ENCODE results near the gene MAGI2.

MAGI2 gene

GRCh38 chr7:78924581-78924980 is 528.9 kb downstream of the MAGI2 start:
- DNase-seq (ENCODE audit: low read depth, low spot score): peak; percentile 3

GRCh38 chr7:78912781-78913180 is 540.7 kb downstream of the MAGI2 start:
- DNase-seq (ENCODE audit: low read depth, low spot score): no peak

GRCh38 chr7:78906735-78907134 is 546.7 kb downstream of the MAGI2 start:
- DNase-seq (ENCODE audit: low read depth, low spot score): no peak

DNA sequence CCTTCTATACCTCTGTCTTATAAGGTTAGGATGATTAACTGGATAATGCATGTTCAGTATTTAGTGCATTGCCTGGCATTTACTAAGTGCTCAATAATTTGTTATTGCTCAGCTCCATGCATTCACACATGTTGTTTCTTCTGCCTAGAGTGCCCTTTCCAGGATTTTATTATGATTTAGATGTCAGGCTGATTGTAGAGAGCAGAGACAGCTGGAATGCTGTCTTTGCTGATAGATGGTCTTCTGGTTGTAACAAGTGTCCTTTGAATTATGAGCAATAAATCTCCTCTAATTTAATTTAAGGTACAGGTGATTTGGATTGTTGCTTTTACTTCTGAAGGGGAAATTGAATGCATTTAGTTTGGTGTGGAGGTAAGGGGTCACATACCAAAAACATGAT is 548.0 kb downstream of the MAGI2 start:
- no peak for DNase-seq (ENCODE audit: low read depth, low spot score)

DNA sequence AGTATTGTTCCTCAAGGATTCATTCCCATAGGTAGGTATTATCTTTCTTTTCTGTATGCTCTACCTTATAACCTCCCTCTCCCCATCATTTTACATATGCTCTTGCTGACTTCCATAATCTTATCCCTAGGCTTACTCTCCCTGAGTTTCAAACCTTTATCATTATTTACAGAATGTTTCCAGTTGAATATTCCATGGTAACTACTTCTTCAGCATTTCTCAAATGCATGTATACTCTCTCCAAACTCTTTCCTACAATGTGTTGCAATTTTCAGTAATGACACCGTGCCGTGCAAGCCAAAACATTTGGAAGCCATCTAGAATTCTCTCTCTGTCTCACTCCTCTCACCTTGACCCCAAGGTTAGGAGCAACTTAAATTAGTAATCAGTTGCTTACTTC is 548.5 kb downstream of the MAGI2 start:
- no peak for DNase-seq (ENCODE audit: low read depth, low spot score)

DNA sequence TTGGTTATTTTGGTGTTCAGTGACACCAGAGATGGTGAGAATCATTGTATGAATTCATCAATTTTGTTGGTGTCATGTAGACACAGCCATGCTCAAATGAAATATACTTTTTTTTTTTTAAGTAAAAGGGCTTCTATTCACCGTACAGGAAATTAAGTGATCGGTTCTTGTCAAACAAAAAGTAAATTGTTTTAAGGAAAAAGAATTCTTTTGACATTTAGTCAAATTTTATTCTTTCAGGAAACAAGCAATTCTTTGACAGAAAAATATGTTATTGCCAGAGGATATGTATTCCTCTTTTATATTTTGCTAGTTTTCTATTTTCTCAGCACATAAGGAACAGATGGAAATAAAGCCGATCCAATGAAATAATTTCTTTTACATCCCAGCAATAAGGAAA is 551.9 kb downstream of the MAGI2 start:
- no peak for DNase-seq (ENCODE audit: low read depth, low spot score)

DNA sequence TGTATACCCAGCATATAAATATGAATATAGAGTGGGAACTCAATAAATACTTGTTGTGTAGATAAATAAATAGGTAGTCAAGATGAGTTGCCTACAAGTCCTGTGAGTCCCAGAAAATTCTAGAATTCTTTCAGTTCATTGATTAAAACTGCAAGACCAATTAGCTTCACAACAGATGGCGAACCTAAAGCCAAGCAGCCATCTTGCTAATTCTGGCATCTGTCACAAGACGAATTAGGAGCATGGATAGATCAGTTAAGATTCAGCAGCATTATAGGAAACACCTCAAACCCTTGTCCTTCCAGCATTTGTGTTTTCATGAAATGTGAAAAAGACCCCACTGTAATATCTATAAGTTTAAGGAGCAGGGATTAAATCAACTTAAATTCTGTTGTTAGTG is 552.7 kb downstream of the MAGI2 start:
- no peak for DNase-seq (ENCODE audit: low read depth, low spot score)

GRCh38 chr7:78895393-78895792 is 558.1 kb downstream of the MAGI2 start:
- no peak for DNase-seq (ENCODE audit: low read depth, low spot score)

DNA sequence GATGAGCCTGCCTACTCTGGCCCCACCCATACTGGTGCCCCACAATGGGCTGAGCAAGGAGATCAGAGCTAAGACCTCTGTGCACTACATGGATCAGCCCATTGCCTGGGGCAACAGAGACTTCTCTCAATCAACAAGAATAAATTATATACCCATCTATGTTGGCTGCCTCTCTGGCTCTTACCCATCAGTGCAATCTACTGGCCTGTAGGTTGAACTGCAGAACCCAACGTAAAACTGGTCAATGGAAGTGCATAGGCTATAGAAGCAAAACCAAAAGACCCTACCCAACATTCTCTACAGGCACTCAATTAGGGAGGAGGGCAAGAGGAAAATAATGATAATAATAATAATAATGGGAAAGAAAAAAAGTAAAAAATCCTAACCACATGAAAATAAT is 574.3 kb downstream of the MAGI2 start:
- DNase-seq (ENCODE audit: low read depth, low spot score): no peak

DNA sequence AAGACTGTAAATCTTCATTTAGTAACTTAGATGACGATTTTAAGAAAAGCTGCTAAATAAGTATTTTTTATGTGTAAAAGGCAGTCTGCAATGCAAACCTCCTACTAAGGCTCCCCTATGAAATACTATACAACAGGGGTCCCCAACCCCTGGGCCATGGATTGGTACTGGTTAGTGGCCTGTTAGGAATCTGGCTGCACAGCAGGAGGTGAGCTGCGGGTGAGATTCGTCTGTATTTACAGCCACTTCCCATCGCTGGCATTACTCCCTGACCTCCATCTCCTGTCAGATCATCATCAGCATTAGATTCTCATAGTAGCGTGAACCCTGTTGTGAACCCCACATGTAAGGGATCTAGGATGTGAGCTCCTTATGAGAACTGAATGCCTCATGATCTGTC is 580.4 kb downstream of the MAGI2 start:
- peak; percentile 11 for DNase-seq (ENCODE audit: low read depth, low spot score)

GRCh38 chr7:78864339-78864738 is 589.1 kb downstream of the MAGI2 start:
- DNase-seq (ENCODE audit: low read depth, low spot score): no peak

GRCh38 chr7:78863281-78863680 is 590.2 kb downstream of the MAGI2 start:
- peak; percentile 6 for DNase-seq (ENCODE audit: low read depth, low spot score)

GRCh38 chr7:78862411-78862900 is 591.0 kb downstream of the MAGI2 start:
- DNase-seq (ENCODE audit: low read depth, low spot score): no peak

DNA sequence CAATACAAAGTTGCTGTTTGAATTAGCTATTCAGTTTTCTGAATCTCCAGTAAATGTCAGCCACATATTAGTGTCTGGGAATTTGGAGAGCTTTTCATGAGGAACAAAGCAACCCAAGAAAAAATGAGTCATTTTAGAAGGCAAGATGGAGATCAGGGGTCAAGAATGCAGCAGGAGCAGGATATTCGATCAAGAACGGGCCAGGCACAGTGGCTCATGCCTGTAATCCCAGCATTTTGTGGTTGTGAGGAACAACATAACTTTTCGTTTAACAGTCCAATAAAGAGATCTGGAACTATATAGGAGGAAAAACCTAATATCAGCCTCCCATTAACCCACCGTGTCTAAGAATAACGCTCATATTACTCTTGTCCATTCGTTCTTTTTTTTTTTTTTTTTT is 600.5 kb downstream of the MAGI2 start:
- no peak for DNase-seq (ENCODE audit: low read depth, low spot score)

GRCh38 chr7:78850093-78850740 is 603.2 kb downstream of the MAGI2 start:
- DNase-seq (ENCODE audit: low read depth, low spot score): no peak

GRCh38 chr7:78845155-78845554 is 608.3 kb downstream of the MAGI2 start:
- DNase-seq (ENCODE audit: low read depth, low spot score): no peak

DNA sequence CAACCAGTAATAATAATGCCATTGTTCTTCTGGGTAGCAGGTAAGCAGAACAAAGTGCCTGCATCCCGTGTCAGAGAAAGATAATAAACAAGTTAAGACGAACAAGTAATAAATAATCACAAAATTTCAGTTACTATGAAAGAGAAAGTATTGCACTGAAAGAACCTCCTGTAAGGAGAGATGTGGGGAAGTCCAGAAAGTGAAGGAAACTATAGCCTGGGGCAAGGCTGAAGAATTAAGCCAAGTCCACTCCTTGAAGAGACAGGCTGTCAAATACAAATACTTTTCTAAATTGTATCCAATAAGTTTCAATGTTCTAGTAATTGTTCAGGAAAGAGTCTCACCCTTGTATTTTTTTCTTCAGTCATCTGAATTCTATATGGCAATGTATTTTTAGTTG is 611.4 kb downstream of the MAGI2 start:
- no peak for DNase-seq (ENCODE audit: low read depth, low spot score)

DNA sequence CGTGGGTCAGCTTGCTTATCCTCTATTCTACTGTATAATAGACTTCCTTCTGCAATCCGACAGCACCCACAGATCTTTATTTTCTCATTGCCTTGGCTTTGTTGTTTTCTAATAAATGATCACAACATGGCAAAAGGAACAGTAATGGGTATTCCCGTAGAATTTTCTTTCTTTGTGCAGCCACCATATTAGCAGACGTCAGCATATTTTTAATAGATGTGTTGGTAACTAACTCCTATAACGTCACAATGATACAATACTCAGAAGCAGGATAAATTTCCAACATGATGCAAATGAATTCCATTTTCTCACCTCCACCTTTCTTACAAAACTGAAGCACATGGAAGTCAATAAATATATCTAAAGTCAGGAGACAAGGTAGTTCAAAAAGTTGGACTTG is 617.6 kb downstream of the MAGI2 start:
- DNase-seq (ENCODE audit: low read depth, low spot score): no peak

DNA sequence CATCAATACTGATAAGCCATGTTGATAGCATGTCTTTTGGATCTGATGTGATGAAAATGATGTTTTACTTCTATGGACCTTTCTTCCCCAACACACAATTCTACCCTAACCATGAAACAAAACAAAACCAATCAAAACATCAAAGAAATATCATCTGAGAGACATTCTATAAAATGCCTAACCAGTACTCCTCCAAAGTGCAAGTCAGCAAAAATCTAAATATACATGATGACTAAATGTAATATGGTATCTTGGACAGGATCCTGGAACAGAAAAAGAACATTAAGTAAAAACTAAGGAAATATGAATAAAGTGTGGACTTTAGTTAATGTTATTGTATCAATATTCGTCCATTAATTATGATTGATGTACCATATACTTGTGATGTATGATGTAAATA is 625.1 kb downstream of the MAGI2 start:
- no peak for DNase-seq (ENCODE audit: low read depth, low spot score)

- no peak for DNase-seq (ENCODE audit: low read depth, low spot score)
Observed at GRCh38 chr7:78803501-78804127, 649.9 kb downstream of the MAGI2 start.

GRCh38 chr7:78794101-78794500 is 659.4 kb downstream of the MAGI2 start:
- DNase-seq (ENCODE audit: low read depth, low spot score): no peak

DNA sequence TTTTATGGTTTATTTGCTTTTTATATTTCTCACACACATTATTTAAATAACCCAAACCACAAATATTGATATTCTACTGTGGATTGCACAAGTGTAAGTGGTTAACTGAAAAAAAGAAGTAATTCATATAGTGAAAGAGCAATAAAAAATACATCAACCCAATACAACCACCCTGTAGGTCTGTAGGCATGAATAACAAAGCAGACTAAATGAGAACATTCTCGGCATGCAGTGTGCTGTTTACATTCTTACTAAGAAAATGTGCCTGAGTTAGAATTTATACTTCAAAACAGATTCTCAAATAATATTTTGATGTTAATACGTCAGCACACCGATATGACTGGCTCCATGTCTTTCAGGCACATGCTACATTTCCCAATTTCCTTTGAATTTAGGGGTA is 660.8 kb downstream of the MAGI2 start:
- DNase-seq (ENCODE audit: low read depth, low spot score): no peak

GRCh38 chr7:78792006-78792405 is 661.5 kb downstream of the MAGI2 start:
- no peak for DNase-seq (ENCODE audit: low read depth, low spot score)

DNA sequence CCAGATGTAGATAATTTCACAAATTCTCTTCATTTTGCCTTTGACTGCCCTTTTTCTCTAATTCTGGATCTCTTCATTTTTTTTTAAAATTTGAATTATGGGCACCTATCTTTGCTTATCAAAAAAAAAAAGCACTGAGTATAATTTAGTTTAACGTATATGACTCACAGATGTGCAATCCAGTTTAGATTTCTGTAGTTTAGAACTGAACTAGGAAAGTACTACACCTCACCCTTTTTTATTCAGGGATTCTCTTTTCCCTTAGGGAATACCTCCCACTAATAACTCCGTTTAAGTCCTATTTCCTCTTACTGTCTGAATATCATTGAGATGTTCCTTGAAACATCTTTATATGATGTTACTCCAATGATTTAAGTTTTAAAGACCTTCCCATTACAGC is 665.0 kb downstream of the MAGI2 start:
- DNase-seq (ENCODE audit: low read depth, low spot score): no peak
